ENCODE measurements around the gene NGRN. TPM values are rescaled to one million over a fixed set of nuclear protein-coding genes. Genes with fewer than 3 reads are reported as not detected.

Gene NGRN, protein sequence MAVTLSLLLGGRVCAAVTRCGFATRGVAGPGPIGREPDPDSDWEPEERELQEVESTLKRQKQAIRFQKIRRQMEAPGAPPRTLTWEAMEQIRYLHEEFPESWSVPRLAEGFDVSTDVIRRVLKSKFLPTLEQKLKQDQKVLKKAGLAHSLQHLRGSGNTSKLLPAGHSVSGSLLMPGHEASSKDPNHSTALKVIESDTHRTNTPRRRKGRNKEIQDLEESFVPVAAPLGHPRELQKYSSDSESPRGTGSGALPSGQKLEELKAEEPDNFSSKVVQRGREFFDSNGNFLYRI
- total RNA-seq (2022; extraction: Qiagen RNA extraction; ENCODE audit: low read depth) = 106 to 119 TPM (median 116 TPM) in 5 replicates

DNA sequence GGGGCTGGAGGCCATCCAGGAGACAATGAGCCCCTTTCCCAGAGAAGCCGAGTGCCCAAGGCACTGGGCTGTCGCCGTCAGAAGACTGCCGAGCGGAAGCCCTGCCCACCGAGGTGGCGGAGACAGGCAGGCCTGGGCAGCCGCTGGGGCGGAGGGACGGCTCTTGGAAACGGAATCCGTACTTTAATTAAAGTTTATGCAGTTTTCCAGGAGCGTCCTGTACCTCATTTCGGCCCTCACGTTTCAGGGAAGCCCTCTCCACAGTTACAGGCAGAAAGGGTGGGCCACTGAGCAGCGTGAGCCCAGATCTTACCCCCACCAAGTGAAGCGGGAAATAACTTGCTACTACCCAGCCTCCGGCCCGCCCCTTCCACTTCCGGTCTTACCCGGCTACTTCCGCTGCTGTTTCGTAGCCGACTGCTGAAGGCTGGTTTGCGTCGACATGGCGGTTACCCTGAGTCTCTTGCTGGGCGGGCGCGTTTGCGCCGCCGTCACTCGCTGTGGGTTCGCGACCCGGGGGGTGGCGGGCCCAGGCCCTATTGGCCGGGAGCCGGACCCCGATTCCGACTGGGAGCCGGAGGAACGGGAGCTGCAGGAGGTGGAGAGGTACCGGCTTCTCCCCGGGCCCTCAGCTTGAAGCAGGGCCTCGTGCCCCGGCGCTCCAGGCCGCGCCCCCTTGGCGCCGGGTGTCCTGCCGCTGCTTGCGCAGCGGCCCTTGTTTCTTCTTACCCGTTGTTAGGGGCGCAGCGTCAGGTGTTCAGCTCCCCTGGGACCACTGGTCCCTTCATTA, at the start of gene NGRN:
Gene NGRN (plus strand): TSS at position 402 of the 790 bp plus-strand sequence. CDS start 41 bp downstream, at position 443.

DNA sequence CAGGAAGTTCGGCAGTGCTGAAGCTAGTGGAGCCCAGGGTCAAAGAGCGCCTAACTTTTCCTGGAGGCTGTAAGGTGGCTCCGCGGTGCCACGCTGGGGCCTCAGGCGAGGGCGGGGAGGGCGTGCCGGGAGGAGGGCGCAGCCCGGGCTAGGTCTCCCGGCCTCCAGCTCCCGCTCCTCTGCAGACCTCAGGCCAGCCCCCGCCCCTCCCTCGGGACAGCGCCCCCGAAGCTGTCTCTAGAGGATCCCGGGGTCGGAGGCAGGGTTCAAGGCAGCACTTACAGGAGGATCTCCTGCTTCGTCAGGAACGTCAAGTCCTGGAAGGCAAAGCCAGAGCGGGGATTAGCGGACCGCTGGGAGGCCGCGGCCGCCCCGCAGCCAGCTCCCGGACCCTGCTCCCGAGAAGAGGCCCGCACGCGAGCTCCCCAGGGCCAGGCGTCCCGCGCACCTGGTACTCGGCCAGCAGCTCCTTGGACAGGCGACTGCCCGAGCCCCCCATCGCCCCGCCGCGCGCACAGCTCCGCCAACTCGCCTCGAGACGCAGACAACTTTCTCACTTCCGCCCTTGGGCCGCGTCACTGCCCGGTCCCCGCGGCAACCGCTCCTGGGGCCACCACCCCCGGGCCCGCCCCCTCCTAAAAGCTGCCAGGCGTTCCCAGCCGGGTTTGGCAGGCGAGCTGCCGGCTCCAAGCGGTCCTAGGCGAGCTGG, 31.9 kb upstream of the NGRN start, which contains the start of gene CIB1:
Gene CIB1 (minus strand): TSS at position 555 of the 709 bp plus-strand sequence. CDS start 56 bp downstream, at position 499.

DNA sequence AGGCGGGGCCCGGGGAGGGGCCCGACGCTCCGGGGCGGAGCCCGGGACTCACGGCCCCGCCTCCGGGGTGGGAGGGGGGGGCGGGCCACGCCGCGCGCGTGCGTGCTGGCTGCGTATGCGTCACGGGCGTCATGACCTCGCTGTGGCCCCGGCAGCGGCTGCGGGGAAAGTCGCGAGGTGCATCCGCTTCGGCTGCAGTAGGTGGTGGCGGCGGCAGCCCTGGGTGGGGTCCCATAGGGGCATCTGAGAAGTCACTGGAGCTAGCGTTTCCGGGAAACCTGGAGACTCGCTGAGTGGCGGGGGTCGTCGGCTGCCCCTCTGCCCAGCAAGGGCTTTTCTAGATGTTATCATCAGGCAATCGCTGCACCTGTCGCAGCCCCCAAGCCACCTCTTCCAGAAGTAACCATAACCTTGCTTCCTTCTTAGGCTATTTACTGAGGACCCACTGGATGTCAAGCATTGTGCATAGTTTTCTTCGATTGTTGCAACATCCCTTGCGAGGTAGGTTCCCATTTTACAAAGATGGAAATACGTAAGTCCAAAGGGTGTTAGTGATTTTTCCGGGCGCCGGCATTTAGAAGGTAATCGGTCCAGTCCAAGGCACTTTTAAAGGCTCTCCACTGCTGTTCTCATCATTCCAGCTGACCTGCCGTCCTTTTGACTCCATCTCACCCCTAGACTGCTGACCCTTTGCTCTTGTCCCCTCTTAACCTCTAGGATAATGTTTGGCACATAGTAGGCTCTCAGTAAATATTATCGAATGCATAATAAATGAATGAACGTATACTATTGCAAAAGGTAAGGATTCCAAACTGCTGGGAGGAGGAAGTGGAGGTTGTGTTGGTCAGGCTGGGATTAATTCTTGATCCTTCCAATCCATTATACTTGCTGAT, 31.1 kb upstream of the NGRN start, which contains the start of gene GDPGP1:
Gene GDPGP1 (plus strand): TSS at position 114 of the 893 bp plus-strand sequence. CDS start 6,700 bp downstream, outside the sequence.

DNA sequence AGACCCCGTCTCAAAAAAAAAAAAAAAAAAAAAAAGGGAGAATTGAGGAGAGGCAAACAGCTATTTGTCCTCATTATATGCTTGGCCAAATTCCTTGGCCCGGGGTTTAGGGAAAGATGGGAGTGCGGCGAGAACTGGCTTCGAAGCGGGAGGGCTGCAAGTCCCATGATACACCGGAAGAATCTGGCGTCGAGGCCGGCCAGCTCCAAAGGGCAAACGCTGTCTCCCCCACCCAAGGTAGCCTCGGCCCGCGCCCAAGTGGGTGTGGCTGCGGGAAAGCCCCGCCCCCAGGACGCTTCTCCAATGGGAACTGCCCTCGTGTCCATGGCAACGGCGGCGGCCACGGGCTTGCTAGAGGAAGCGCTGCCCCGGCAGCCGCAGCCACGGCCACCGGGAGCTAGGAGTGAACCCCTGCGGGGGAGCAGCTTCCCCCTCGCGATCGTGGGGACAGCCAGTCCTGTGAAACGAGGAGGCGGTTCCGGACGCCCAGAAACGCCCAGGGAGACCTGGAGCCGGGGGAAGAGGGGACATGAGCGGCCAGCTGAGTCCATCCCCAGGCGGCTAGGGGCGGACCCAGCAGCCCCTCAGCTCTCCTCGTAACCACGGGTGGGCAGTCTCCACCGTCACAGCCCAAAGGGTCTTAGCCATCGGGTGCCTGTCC, 16.1 kb upstream of the NGRN start, which contains the start of gene TTLL13:
Gene TTLL13 (plus strand): TSS at position 354 of the 661 bp plus-strand sequence. CDS start 1,075 bp downstream, outside the sequence.

Other genes with a start within 250 kb of the NGRN start
- gene IDH2, start 163.2 kb upstream of the NGRN start, total RNA-seq (2022; extraction: Qiagen RNA extraction; ENCODE audit: low read depth) = 37.7 to 47.9 TPM (median 45.1 TPM) in 5 replicates
- 122 to 178 TPM (median 156 TPM) in 5 replicates for gene SEMA4B, start 64.3 kb upstream of the NGRN start, total RNA-seq (2022; extraction: Qiagen RNA extraction; ENCODE audit: low read depth)
- 187 to 260 TPM (median 238 TPM) in 5 replicates for gene CIB1, start 31.7 kb upstream of the NGRN start, total RNA-seq (2022; extraction: Qiagen RNA extraction; ENCODE audit: low read depth)
- gene GDPGP1, start 31.5 kb upstream of the NGRN start, total RNA-seq (2022; extraction: Qiagen RNA extraction; ENCODE audit: low read depth) = 5.0 to 8.1 TPM (median 6.1 TPM) in 5 replicates
- gene TTLL13, start 16.1 kb upstream of the NGRN start, total RNA-seq (2022; extraction: Qiagen RNA extraction; ENCODE audit: low read depth) = 0.22 to 1.1 TPM (median 0.47 TPM) in 5 replicates
- gene ZNF774, start 86.6 kb downstream of the NGRN start, total RNA-seq (2022; extraction: Qiagen RNA extraction; ENCODE audit: low read depth) = 0.68 to 1.8 TPM (median 1.3 TPM) in 5 replicates
- gene IQGAP1, start 122.6 kb downstream of the NGRN start, total RNA-seq (2022; extraction: Qiagen RNA extraction; ENCODE audit: low read depth) = 119 to 212 TPM (median 126 TPM) in 5 replicates

Measured in A549 treated with CpdA at 1 μM for 4 hours (cell line).